GM18858 (cell line): ENCODE measurements around the gene KRT6C.

ENCODE experiments used
- ATAC-seq: cut with Tn5 transposase; IDR thresholded peaks from one replicate; pipeline ENCODE4 v1.9.1; 2021; ENCODE audit not compliant: unreplicated experiment

Gene KRT6C

GRCh38 chr12:52473768-52474167 lies at the start of gene KRT6C:
Gene KRT6C, minus strand, starts transcription at chr12:52473805. Its CDS starts 68 bp downstream, at chr12:52473737.
- ATAC-seq = no peak

DNA sequence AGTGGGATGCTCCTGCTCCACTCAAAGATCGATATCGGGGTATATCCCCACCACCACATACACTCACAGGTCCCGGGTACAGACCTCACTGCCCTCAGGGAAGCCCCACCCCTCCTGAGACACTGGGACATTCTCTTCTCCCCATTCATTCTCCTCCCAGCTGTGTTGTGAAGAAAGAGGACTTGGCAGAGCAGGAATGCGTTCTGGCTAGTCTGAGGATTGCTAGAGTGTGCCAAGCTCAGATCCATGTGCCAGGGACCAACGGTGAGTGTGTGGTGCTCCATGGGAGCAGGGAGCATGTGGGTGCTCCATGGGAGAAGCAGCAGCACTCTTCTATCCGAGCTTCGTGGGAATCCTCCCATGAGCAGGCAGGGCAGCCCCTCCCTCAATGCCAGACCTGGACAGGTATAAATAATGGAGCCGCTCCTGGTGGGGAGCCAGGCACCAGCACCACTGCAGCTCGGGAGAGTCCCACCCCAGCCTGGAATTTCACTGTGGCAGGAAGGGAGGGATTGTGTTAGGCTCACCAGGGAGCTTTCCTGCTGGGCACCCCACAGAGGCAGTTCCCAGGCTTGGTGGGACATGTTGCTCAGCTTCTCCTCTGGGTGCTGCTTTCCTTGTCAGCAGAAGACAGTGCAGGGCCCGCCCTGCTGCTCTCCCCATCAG lies 48.9 kb upstream of the KRT6C start:
- no peak for ATAC-seq

- ATAC-seq = no peak
Observed at GRCh38 chr12:52521568-52522266, 48.1 kb upstream of the KRT6C start.

DNA sequence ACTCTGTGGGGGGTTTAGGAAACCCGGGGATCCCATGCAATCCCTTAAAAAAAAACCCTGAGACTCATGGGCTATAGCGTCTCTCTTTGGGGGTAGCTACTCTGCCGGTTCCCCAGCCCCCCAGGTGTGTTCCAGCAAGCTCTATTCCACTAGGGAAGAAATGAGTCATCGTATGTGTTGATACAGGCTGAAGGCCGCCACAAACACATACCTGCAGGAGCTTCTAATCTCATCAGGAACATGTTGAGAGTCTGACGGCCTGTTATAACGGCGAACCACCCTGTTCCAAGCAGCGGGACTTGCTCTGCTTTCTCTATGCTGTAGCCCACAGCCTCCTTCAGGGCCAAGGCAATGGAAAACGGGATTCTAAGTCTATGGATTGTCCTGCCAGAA lies 47.6 kb upstream of the KRT6C start:
- ATAC-seq = no peak

GRCh38 chr12:52519826-52520662 lies 46.4 kb upstream of the KRT6C start, which contains the start of gene KRT5:
Gene KRT5, minus strand, starts transcription at chr12:52520394. Its CDS starts 98 bp downstream, at chr12:52520296.
- ATAC-seq = no peak

DNA sequence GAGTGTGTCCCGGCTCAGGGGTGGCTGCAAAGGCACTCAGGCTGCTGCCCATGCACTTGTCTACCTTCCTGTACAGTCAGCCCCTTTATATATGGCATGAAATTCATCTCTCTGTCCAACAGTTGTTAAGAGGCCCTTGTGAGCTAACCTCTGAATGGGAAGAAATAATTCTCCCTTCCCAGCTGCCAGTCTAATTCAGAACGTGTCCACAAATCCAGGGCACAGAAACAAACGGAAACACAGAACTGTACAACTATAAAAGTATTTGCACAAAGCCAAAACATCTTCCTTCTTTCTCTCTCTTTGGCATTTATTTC lies 45.7 kb upstream of the KRT6C start:
- ATAC-seq = no peak

GRCh38 chr12:52518574-52519386 lies 45.2 kb upstream of the KRT6C start:
- no peak for ATAC-seq

DNA sequence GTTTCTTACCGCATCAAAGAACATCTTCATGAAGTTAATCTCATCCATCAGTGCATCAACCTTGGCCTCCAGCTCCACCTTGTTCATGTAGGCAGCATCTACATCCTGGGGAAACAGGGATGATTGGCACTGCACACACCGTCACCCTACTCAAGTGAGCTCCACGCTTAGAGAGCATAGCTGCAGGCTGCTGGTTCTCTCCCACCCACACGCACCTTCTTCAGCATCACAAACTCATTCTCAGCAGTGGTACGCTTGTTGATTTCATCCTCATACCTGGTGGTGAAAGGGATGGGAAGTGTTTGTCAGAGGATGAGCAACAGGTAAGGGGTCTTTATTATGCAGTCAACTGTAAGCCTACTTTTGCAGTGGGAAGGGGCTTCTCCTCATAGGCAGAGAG lies 44.3 kb upstream of the KRT6C start:
- ATAC-seq = no peak

- ATAC-seq = no peak
Observed at GRCh38 chr12:52517005-52517835, 43.6 kb upstream of the KRT6C start.

DNA sequence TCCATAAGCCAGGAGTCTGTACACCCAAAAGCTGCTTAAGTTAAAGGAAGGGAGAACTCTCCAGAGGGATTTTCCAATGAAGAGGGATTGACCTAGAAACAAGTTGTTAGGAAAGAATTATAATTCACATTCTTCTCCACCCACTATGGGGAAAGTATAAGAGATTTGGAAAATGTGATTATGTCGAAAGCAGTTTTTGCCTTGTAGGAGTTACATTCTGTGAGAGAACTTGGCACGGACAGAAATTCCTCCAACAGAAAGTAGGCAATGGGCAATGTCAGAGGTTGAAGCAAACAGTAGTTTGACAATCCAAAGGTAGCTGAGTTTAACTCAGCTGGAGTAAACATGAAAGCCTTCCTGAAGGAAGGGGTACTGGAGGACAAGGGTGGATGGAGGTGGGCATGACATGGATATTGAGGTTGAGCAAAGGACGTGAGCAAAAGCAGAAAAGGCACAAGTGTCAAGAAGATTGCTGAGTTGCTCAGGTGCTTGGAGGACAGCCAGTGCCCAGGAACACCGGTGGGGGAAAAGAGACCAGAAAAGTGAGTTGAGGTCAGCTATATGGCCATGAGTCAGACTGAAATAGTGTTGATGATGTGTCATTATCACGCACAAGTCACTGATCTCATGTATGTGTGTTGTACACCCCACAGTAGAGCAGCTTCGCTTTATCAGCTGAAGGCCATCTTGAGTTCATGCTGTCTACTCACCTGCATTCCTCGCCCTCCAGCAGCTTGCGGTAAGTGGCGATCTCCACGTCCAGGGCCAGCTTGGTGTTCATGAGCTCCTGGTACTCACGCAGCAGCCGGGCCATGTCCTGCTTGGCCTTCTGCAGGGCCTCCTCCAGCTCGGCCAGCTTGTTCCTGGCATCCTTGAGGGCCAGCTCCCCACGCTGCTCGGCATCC lies 42.6 kb upstream of the KRT6C start:
- no peak for ATAC-seq

GRCh38 chr12:52515319-52515646 lies 41.7 kb upstream of the KRT6C start:
- no peak for ATAC-seq

- no peak for ATAC-seq
Observed at GRCh38 chr12:52514471-52515318, 41.1 kb upstream of the KRT6C start.

- ATAC-seq = no peak
Observed at GRCh38 chr12:52513736-52514135, 40.1 kb upstream of the KRT6C start.

DNA sequence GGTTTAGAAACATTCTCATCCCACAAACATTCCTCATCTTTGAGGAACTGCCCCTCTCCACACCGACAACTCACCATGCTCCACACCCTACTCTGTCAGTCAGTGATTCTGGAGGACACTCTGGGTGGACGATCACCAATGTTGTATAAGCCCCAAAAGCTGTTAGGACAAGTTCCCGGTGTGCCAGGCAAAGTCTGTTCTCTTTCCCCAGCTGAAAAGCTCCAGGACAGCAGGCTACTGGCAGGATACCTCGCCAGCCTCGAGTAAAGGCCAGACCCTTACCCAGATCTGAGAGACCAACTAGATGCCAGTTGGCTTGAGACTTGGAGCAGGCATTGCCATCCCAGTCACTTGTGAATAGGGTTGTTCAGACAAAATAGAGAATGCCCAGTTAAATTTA lies 34.6 kb upstream of the KRT6C start:
- no peak for ATAC-seq

DNA sequence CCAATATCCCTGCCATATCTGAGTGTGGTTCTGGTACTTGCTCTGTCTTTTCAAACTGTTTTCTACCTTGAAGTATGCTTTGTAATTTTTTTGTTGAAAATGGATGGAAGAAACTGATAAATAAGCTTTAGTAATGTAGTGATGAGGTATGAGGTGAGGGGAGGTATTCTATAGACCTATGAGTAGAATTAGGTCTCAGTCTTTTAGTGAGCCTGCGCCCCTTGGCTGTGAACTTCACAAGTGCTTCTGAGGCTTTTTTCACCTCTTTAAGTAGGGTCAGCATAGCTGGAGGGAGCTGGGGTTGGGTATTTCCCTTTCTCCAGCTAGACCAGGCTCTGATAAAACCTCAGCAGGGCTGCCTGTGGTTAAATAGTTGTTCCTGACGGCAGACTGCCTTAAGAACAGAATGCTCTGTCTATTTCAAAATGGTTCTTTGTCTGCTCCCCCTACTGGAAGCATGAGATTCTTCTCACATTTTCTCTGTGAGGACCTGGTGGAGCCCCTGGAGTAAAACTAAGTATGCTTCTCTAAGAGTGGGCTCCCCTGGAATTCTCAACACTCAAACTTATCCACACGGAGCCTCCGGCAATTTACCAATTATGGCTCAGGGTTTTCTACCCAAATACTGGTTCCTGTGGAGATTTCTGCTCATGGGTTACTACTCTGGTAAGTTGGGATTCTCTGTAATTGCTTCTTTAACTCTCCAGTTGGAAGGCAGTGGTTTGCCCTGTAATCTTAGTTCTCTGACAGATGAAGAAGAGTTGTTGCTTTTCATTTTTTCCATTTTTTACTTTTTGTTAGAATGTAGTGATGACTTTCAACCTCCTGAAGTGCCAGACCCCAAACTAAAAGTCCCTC lies 33.5 kb upstream of the KRT6C start:
- ATAC-seq = no peak

- ATAC-seq = no peak
Observed at GRCh38 chr12:52502877-52503276, 29.3 kb upstream of the KRT6C start.

DNA sequence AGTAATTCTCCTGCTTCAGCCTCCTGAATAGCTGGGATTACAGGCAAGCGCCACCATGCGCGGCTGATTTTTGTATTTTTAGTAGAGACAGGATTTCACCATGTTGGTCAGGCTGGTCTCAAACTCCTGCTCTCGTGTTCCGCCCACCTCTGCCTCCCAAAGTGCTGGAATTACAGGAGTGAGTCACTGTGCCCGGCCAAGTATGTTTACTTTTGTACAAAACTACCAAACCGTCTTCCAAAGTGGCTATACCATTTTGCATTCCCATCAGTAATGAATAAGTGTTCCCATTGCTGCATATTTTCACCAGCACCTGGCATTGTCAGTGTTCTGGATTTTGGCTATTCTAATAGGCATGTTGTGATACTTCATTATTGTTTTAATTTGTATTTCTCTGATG lies 27.9 kb upstream of the KRT6C start:
- ATAC-seq = no peak
